CD14-positive monocyte (primary cell): ENCODE data around the gene ACTR6. TPM values are rescaled to one million over a fixed set of nuclear protein-coding genes. Genes with fewer than 3 reads are reported as not detected.
"Not testable (repeated sequence)": the region's sequence is repeated elsewhere in the genome, so short reads cannot be mapped to it uniquely, and the experiment has no call there.

Source experiments
- DNase-seq, 3 donors: peaks; one replicate each; pipeline ENCODE4 v3.0.0-alpha.2; 2011 to 2022
- H2AFZ ChIP-seq: 2 replicates; pipeline ENCODE4 v1.6.0; 2012; ENCODE audit warnings: mild to moderate bottlenecking, low read depth, low read length, inconsistent platforms; ENCODE audit not compliant: insufficient read depth, poor library complexity, severe bottlenecking
- H3K27ac ChIP-seq, 2 donors: 1 replicate in 1 of 2; 2 replicates in 1 of 2; pipeline ENCODE4 v1.5.1; 2012 to 2013; ENCODE audit warnings: low read length in 2 of 2, control low read depth in 1 of 2, inconsistent platforms in 1 of 2, low read depth in 1 of 2, mild to moderate bottlenecking in 1 of 2
- H3K27me3 ChIP-seq, 2 donors: one replicate each; pipeline versions ENCODE4 v1.6.0 to v1.6.1; 2011 to 2013; ENCODE audit warnings: low read length in 2 of 2; ENCODE audit not compliant: control insufficient read depth in 2 of 2, insufficient read depth in 2 of 2
- H3K36me3 ChIP-seq, 2 donors: replicated peaks in 1 of 2; 1 replicate in 1 of 2; 2 replicates in 1 of 2; pipeline versions ENCODE4 v1.5.1 to v1.6.1; 2012 to 2013; ENCODE audit warnings: low read length in 2 of 2, control low read depth in 1 of 2, inconsistent platforms in 1 of 2, mild to moderate bottlenecking in 1 of 2; ENCODE audit not compliant: insufficient read depth in 2 of 2, control insufficient read depth in 1 of 2
- H3K4me1 ChIP-seq, 2 donors: 1 replicate in 1 of 2; 2 replicates in 1 of 2; pipeline versions ENCODE4 v1.5.1 to v1.6.1; 2012 to 2013; ENCODE audit warnings: low read length in 2 of 2, control low read depth in 1 of 2, inconsistent platforms in 1 of 2, mild to moderate bottlenecking in 1 of 2, moderate library complexity in 1 of 2; ENCODE audit not compliant: insufficient read depth in 2 of 2, control insufficient read depth in 1 of 2
- H3K4me2 ChIP-seq: replicated peaks from 2 replicates; pipeline ENCODE3; 2012; ENCODE audit warnings: low read length, moderate library complexity, mild to moderate bottlenecking; ENCODE audit not compliant: poor library complexity, severe bottlenecking; ENCODE audit errors: extremely low read depth
- H3K4me3 ChIP-seq, 3 experiments: fragments of 200-600 bp in 1 of 3; sonication (generic) in 1 of 3; replicated peaks in 1 of 3; 1 replicate in 2 of 3; 2 replicates in 1 of 3; pipeline ENCODE4 v1.5.1; 2011 to 2013; ENCODE audit warnings: low read length in 3 of 3, mild to moderate bottlenecking in 3 of 3, control low read depth in 2 of 3, low read depth in 2 of 3, inconsistent platforms in 1 of 3, moderate library complexity in 1 of 3
- H3K79me2 ChIP-seq: 2 replicates; pipeline ENCODE4 v1.6.0; 2012; ENCODE audit warnings: mild to moderate bottlenecking, control low read depth, inconsistent platforms, low read length, moderate library complexity; ENCODE audit not compliant: insufficient read depth
- H3K9ac ChIP-seq: 2 replicates; pipeline ENCODE4 v1.6.0; 2017; ENCODE audit warnings: low read length, mild to moderate bottlenecking; ENCODE audit not compliant: insufficient read depth, poor library complexity, severe bottlenecking
- H3K9me3 ChIP-seq, 2 donors: replicated peaks in 1 of 2; 1 replicate in 1 of 2; 2 replicates in 1 of 2; pipeline versions ENCODE4 v1.5.1 to v1.6.1; 2012 to 2013; ENCODE audit warnings: low read length in 2 of 2, control low read depth in 1 of 2; ENCODE audit not compliant: control insufficient read depth in 1 of 2, insufficient read depth in 1 of 2
- H4K20me1 ChIP-seq: 2 replicates; pipeline ENCODE4 v1.6.0; 2012; ENCODE audit warnings: mild to moderate bottlenecking, low read length, control low read depth, moderate library complexity; ENCODE audit not compliant: insufficient read depth
- H3K27ac Mint-ChIP-seq, 7 donors: one replicate each; pipeline ENCODE4 v1.8.0; 2020; ENCODE audit warnings: mild to moderate bottlenecking in 7 of 7, mixed read lengths in 7 of 7, moderate library complexity in 6 of 7, inconsistent platforms in 2 of 7
- H3K27me3 Mint-ChIP-seq, 3 donors: one replicate each; pipeline ENCODE4 v1.8.0; 2021 to 2022; ENCODE audit warnings: low read depth in 3 of 3, mild to moderate bottlenecking in 3 of 3, mixed read lengths in 3 of 3, moderate library complexity in 3 of 3, inconsistent platforms in 1 of 3
- H3K36me3 Mint-ChIP-seq, 2 donors: one replicate each; pipeline ENCODE4 v1.8.0; 2020; ENCODE audit warnings: mixed read lengths in 2 of 2, inconsistent platforms in 1 of 2, mild to moderate bottlenecking in 1 of 2
- H3K4me1 Mint-ChIP-seq: one replicate; pipeline ENCODE4 v1.8.0; 2020; ENCODE audit warnings: mild to moderate bottlenecking, mixed read lengths
- H3K4me3 Mint-ChIP-seq, 2 donors: one replicate each; pipeline ENCODE4 v1.8.0; 2020; ENCODE audit warnings: mild to moderate bottlenecking in 2 of 2, mixed read lengths in 2 of 2, moderate library complexity in 1 of 2
- H3K9me3 Mint-ChIP-seq, 7 donors: one replicate each; pipeline ENCODE4 v1.8.0; 2020 to 2022; ENCODE audit warnings: mixed read lengths in 7 of 7, mild to moderate bottlenecking in 6 of 7, moderate library complexity in 6 of 7, inconsistent platforms in 2 of 7
- WGBS: methylation state at CpG from one replicate; pipeline ENCODE4 v1.1.5; 2013; ENCODE audit warnings: missing lambda C conversion rate; ENCODE audit not compliant: insufficient coverage; 5-methylcytosine and 5-hydroxymethylcytosine counted together
- intact Hi-C, 2 donors: fragments of 100-400 bp; cut with micrococcal nuclease; formaldehyde crosslinking; loops; one replicate each; pipeline versions ENCODE4 v1.15.0 to v1.15.1; 2023
- polyA plus RNA-seq, 3 donors: library from polyadenylated mRNA; depleted of rRNA in 1 of 3; unstranded in 2 of 3; stranded (reverse) in 1 of 3; fragments of 300-500 nt in 2 of 3; fragments of >200 nt in 1 of 3; fragmentation: Illumina TruSeq in 2 of 3; gene quantifications; 1 replicate in 2 of 3; 2 replicates in 1 of 3; pipeline ENCODE4 v1.2.3, GENCODE V29; 2012 to 2021
- TF ChIP-seq, protein P1 (sequence below): fragments of 200-600 bp; IDR thresholded peaks from one replicate; pipeline ENCODE4 v1.8.0; 2022; ENCODE audit warnings: antibody characterized with exemption, mild to moderate bottlenecking

The ACTR6 gene
- polyA plus RNA-seq, 3 donors: 5.5 to 17.8 (median 16.2) TPM

DNA sequence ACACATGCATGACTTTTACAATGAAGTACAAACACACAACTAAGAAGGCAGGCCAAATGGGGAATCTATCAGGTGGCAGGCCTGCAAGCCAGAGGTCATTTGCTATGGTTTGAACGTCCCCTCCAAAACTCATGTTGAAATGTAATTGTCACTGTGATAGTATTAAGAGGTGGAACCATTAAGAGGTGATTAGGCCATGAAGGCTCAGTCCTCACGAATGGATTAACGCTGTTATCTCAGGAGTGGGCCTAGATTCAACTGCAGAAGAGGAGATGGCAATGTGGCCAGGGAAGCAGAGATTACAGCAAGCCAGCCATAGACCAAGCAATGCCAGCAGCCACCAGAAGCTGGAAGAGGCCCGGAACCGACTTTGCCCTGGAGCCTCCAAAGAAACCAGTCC, 13.5 kb upstream of the ACTR6 start:
- Histone ChIP-seq H3K9me3 (no peaks in the 10 kb centered on the region), H3K4me2 (no peak overlapping the region), H3K27ac (no peak overlapping the region), H3K79me2 (no peaks in the 10 kb centered on the region), H3K27me3 (no peaks in the 10 kb centered on the region), H4K20me1 (no peaks in the 10 kb centered on the region), H3K4me1 (peaks cover 4 to 8% of the 10 kb centered on the region in 2 donors), H3K9ac (no peak overlapping the region), H2AFZ (no peak overlapping the region), H3K36me3 (no peaks in the 10 kb centered on the region), H3K4me3 (no peak overlapping the region)
- peaks cover 8% of the 10 kb centered on the region for H3K4me1 Mint-ChIP-seq
- H3K36me3 Mint-ChIP-seq: no peaks in the 10 kb centered on the region
- TF ChIP-seq, protein P1, sequence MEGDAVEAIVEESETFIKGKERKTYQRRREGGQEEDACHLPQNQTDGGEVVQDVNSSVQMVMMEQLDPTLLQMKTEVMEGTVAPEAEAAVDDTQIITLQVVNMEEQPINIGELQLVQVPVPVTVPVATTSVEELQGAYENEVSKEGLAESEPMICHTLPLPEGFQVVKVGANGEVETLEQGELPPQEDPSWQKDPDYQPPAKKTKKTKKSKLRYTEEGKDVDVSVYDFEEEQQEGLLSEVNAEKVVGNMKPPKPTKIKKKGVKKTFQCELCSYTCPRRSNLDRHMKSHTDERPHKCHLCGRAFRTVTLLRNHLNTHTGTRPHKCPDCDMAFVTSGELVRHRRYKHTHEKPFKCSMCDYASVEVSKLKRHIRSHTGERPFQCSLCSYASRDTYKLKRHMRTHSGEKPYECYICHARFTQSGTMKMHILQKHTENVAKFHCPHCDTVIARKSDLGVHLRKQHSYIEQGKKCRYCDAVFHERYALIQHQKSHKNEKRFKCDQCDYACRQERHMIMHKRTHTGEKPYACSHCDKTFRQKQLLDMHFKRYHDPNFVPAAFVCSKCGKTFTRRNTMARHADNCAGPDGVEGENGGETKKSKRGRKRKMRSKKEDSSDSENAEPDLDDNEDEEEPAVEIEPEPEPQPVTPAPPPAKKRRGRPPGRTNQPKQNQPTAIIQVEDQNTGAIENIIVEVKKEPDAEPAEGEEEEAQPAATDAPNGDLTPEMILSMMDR: no peak
- H3K27me3 Mint-ChIP-seq: peaks cover 0 to 3% (median 1%) of the 10 kb centered on the region in 3 donors
- intact Hi-C loops: no loop called here
- no peak for DNase-seq
- peak overlapping the region in 1 of 7 donors; percentile 23 for H3K27ac Mint-ChIP-seq
- H3K9me3 Mint-ChIP-seq: peaks cover 0 to 7% (median 3%) of the 10 kb centered on the region in 7 donors
- H3K4me3 Mint-ChIP-seq: no peak overlapping the region
- 97% methylated on average over 3 of the region's 5 CpGs for WGBS

DNA sequence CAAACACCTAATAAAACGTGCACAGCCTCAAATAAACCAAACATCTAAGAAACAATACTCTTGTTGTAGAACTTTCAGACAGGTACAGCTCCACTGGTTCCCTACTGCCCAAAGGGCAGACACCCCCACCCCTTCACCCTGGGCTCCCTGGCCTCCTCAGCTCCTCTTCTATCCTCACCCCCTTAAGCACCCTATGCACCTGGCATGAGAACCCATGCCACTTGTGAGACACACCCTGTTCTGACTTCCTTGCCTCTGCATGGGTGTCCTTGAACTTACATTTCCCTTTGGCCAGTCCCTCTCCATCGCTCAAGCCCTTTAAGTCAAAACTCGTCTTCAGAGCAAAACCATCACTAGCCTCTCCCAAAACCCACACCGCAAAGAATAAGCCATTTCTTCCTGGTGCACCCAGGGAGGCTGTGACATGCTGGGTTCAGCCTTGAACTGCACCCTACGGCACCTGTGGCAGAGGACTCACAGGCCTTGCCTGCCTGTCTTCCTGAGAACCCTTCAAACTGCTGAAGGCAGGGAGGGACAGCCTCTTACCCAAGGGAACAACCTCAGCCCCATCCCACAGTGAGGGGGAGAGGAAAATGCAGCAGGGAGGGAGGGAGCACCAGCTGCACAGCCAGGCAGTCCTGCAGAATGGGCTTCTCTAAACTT, 12.6 kb upstream of the ACTR6 start:
- Histone ChIP-seq H3K9me3 (no peaks in the 10 kb centered on the region), H3K9ac (no peak overlapping the region), H3K79me2 (no peaks in the 10 kb centered on the region), H4K20me1 (no peaks in the 10 kb centered on the region), H3K4me1 (peaks cover 4 to 8% of the 10 kb centered on the region in 2 donors), H3K4me3 (no peak overlapping the region), H3K27ac (no peak overlapping the region), H3K36me3 (no peaks in the 10 kb centered on the region), H3K4me2 (no peak overlapping the region), H2AFZ (no peak overlapping the region), H3K27me3 (no peaks in the 10 kb centered on the region)
- no peak for DNase-seq
- H3K27me3 Mint-ChIP-seq: peaks cover 0 to 3% (median 1%) of the 10 kb centered on the region in 3 donors
- H3K4me1 Mint-ChIP-seq: peaks cover 8% of the 10 kb centered on the region
- TF ChIP-seq, protein P1: no peak
- H3K4me3 Mint-ChIP-seq: no peak overlapping the region
- intact Hi-C loops: no loop called here
- H3K9me3 Mint-ChIP-seq: peaks cover 0 to 7% (median 3%) of the 10 kb centered on the region in 7 donors
- no peaks in the 10 kb centered on the region for H3K36me3 Mint-ChIP-seq
- H3K27ac Mint-ChIP-seq: no peak overlapping the region
- 91% methylated on average over 5 of the region's 5 CpGs for WGBS

DNA sequence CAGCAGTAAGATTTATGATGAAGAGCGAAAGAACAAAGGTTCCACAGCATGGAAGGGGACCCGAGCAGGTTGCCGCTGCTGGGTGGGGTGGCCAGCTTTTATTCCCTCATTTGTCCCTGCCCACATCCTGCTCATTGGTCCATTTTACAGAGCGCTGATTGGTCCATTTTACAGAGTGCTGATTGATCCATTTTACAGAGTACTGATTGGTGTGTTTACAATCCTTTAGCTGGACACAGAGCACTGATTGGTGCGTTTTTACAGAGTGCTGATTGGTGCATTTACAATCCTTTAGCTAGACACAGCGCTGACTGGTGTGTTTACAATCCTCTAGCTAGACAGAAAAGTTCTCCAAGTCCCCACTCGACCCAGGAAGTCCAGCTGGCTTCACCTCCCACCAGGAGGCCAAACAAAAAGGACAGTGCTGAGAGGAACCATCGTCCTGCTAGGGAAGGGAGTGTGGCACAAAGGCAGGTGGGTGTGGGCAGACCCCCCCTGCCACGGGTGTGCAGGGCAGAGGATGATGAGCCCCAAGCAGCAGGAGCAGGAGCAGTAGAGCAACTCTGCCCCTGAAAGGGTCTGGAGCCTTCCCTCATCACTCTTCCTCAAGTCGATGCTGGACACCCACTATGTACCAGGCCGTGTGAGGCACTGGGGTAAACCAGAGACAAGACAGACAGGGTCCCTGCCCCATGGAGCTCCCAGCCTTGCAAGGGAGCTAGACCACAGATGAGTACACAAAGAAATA, 11.6 kb upstream of the ACTR6 start:
- H3K27me3 ChIP-seq, H3K4me2 ChIP-seq, H3K4me3 Mint-ChIP-seq, H4K20me1 ChIP-seq, H3K27ac ChIP-seq, H3K4me1 ChIP-seq, H3K9ac ChIP-seq, H3K4me1 Mint-ChIP-seq, H3K36me3 ChIP-seq, H3K27me3 Mint-ChIP-seq, H3K9me3 Mint-ChIP-seq, H3K36me3 Mint-ChIP-seq, H3K4me3 ChIP-seq, H3K9me3 ChIP-seq, intact Hi-C loops, H3K79me2 ChIP-seq, DNase-seq: not testable (repeated sequence)
- H3K27ac Mint-ChIP-seq: peak overlapping the region in 1 of 7 donors; percentile 76
- WGBS: 94% methylated on average over 7 of the region's 11 CpGs
- peak overlapping the region; percentile 27 for H2AFZ ChIP-seq
